H1 (cell line): ENCODE data around the gene GGA2. TPM values are rescaled to one million over a fixed set of nuclear protein-coding genes. Genes with fewer than 3 reads are reported as not detected.

Source experiments
- CHD1 ChIP-seq: IDR thresholded peaks from 2 replicates; pipeline ENCODE4 v1.6.1; 2012; ENCODE audit warnings: low read depth, low read length, improper control_type of control experiment
- GTF2F1 ChIP-seq: IDR thresholded peaks from 2 replicates; pipeline ENCODE4 v1.6.1; 2012; ENCODE audit warnings: low read depth, low read length, improper control_type of control experiment, borderline replicate concordance
- KDM4A ChIP-seq: IDR thresholded peaks from one replicate; pipeline ENCODE4 v1.7.1; 2012; ENCODE audit warnings: low read depth, mild to moderate bottlenecking, moderate library complexity, low read length, inconsistent platforms; ENCODE audit not compliant: severe bottlenecking
- MAX ChIP-seq: IDR thresholded peaks from 2 replicates; pipeline ENCODE4 v1.6.1; 2012; ENCODE audit warnings: inconsistent platforms
- SP1 ChIP-seq: IDR thresholded peaks from 2 replicates; pipeline ENCODE4 v1.6.1; 2011; ENCODE audit warnings: low read depth, low read length
- TAF1 ChIP-seq: IDR thresholded peaks from 2 replicates; pipeline ENCODE4 v1.6.1; 2011; ENCODE audit warnings: mild to moderate bottlenecking, low read depth, low read length
- polyA plus RNA-seq, 7 experiments: library from polyadenylated mRNA; depleted of rRNA in 3 of 7; stranded (reverse) in 5 of 7; unstranded in 2 of 7; fragments of >200 nt in 5 of 7; fragments of 200-250 nt in 2 of 7; gene quantifications; 1 replicate in 5 of 7; 2 replicates in 1 of 7; 4 replicates in 1 of 7; pipeline versions ENCODE4 v1.2.1 to v1.2.3, GENCODE V29; 2011 to 2013; ENCODE audit warnings: missing spikeins in 2 of 7, mixed read lengths in 2 of 7
- total RNA-seq: library from RNA; stranded (reverse); fragmentation: NEBNext Ultra II Directional; extraction: Animal tissue kit (Norgen Biotek cat#: 25700); gene quantifications from 2 replicates; pipeline ENCODE4 v1.2.1, GENCODE V29; 2021

GGA2 gene
- total and polyA plus RNA-seq, 2 of the 8 experiments (the other 6 are each of a cell fraction or from before 2014, with no cell fraction given): 65.8 to 114 TPM

GRCh38 chr16:23485841-23486240 is 24.5 kb downstream of the GGA2 start (continued):
- TF ChIP-seq TAF1 (no peak), GTF2F1 (no peak), SP1 (no peak), KDM4A (no peak), CHD1 (no peak), MAX (no peak)
